GM12878 (cell line): ENCODE data around the gene PTEN. TPM values are rescaled to one million over a fixed set of nuclear protein-coding genes. Genes with fewer than 3 reads are reported as not detected.

Experiments used
- ATAC-seq: fragments of 200-7000 bp; cut with Tn5 transposase; 3 replicates; pipeline ENCODE4 v1.9.1; 2020; ENCODE audit warnings: mild to moderate bottlenecking, moderate library complexity
- BruUV-seq: library from RNA; stranded (reverse); fragments of 400-500 nt; replicated peaks from 2 replicates; lab custom pipeline; 2021; lab: Mats Ljungman, UMichigan
- CTCF ChIA-PET: fragments of 300-600 bp; sonication (Branson Sonifier 250); formaldehyde crosslinking; extraction: SDS; loops from one replicate; lab custom pipeline; 2021; ENCODE audit warnings: inconsistent platforms; lab: Yijun Ruan, JAX
- POLR2A ChIA-PET: fragments of 350-600 bp; formaldehyde crosslinking; extraction: SDS; loops from one replicate; lab custom pipeline; 2021; ENCODE audit warnings: inconsistent platforms; lab: Charles Lee
- RAD21 ChIA-PET: fragments of 300-600 bp; sonication (Branson Sonifier 250); formaldehyde crosslinking; loops from one replicate; lab custom pipeline; 2023; ENCODE audit warnings: antibody characterized with exemption; ENCODE audit not compliant: unreplicated experiment; lab: Charles Lee
- SMC1A ChIA-PET: fragments of 300-600 bp; sonication (Branson Sonifier 250); formaldehyde crosslinking; loops from one replicate; lab custom pipeline; 2023; ENCODE audit not compliant: unreplicated experiment, uncharacterized antibody; lab: Charles Lee
- DNase-seq: peaks from one replicate; pipeline ENCODE4 v3.0.0-alpha.2; 2011; ENCODE audit warnings: low read depth, low spot score
- FAIRE-seq: peaks from 3 replicates; lab custom pipeline; 2011; peaks lifted over from hg19 to GRCh38; lab: Jason Lieb, UNC
- H2AFZ ChIP-seq: 2 replicates; pipeline ENCODE4 v1.6.0; 2011; ENCODE audit warnings: low read depth, low read length, control low read depth; ENCODE audit not compliant: control insufficient read depth
- H3K27ac ChIP-seq: 2 replicates; pipeline ENCODE4 v1.5.1; 2011; ENCODE audit warnings: control low read depth; ENCODE audit not compliant: control insufficient read depth, insufficient read depth
- H3K27me3 ChIP-seq, 2 experiments: replicated peaks in 1 of 2; 2 replicates each; pipeline versions ENCODE4 v1.6.0 to v1.6.1; 2011; ENCODE audit warnings: low read length in 1 of 2; ENCODE audit not compliant: control insufficient read depth in 2 of 2, insufficient read depth in 2 of 2
- H3K36me3 ChIP-seq, 2 experiments: 2 replicates each; pipeline ENCODE4 v1.5.1; 2011; ENCODE audit warnings: low read length in 1 of 2; ENCODE audit not compliant: control insufficient read depth in 2 of 2, insufficient read depth in 2 of 2
- H3K4me1 ChIP-seq: 2 replicates; pipeline ENCODE4 v1.6.1; 2011; ENCODE audit warnings: mild to moderate bottlenecking, low read length, moderate library complexity, mixed read lengths; ENCODE audit not compliant: control insufficient read depth, insufficient read depth
- H3K4me2 ChIP-seq: 2 replicates; pipeline ENCODE4 v1.6.0; 2011; ENCODE audit warnings: control low read depth; ENCODE audit not compliant: control insufficient read depth, insufficient read depth
- H3K4me3 ChIP-seq: fragments of 200-600 bp; sonication (generic); 2 replicates; pipeline ENCODE4 v1.5.1; 2016
- H3K79me2 ChIP-seq: 2 replicates; pipeline ENCODE4 v1.6.0; 2011; ENCODE audit warnings: low read length; ENCODE audit not compliant: control insufficient read depth, insufficient read depth
- H3K9ac ChIP-seq: 2 replicates; pipeline ENCODE4 v1.8.0; 2011; ENCODE audit warnings: low read length, control low read depth, mixed read lengths; ENCODE audit not compliant: control insufficient read depth, insufficient read depth
- H3K9me3 ChIP-seq: replicated peaks from 3 replicates; pipeline ENCODE4 v1.5.1; 2011; ENCODE audit warnings: mild to moderate bottlenecking, low read length; ENCODE audit not compliant: control insufficient read depth, insufficient read depth
- H4K20me1 ChIP-seq: 2 replicates; pipeline ENCODE4 v1.6.0; 2011; ENCODE audit not compliant: control insufficient read depth, insufficient read depth
- FOXK2 ChIP-seq: fragments of 450-650 bp; IDR thresholded peaks from 2 replicates; pipeline ENCODE4 v1.6.1; 2017; ENCODE audit warnings: mild to moderate bottlenecking, moderate library complexity
- MYB ChIP-seq: fragments of 150-350 bp; IDR thresholded peaks from 2 replicates; pipeline ENCODE4 v1.6.1; 2014; ENCODE audit warnings: mild to moderate bottlenecking, low read depth, low read length, borderline replicate concordance
- NR2F1 ChIP-seq: fragments of 450-650 bp; conservative IDR thresholded peaks from 2 replicates; pipeline ENCODE4 v1.6.1; 2017; ENCODE audit warnings: mild to moderate bottlenecking
- SIN3A ChIP-seq: IDR thresholded peaks from 2 replicates; pipeline ENCODE4 v1.6.1; 2012; ENCODE audit warnings: low read depth, low read length, improper control_type of control experiment
- TCF3 ChIP-seq: IDR thresholded peaks from 2 replicates; pipeline ENCODE4 v1.6.1; 2012; ENCODE audit warnings: low read depth, mild to moderate bottlenecking, low read length, borderline replicate concordance; ENCODE audit not compliant: insufficient read depth
- ZNF217 ChIP-seq: fragments of 450-650 bp; IDR thresholded peaks from 2 replicates; pipeline ENCODE4 v1.6.1; 2017; ENCODE audit warnings: antibody characterized with exemption, mild to moderate bottlenecking
- WGBS: methylation state at CpG from one replicate; pipeline ENCODE4 v1.1.6; 2016; ENCODE audit warnings: low lambda C conversion rate; ENCODE audit not compliant: insufficient replicate concordance, insufficient coverage; ENCODE audit errors: missing lambda C conversion rate; 5-methylcytosine and 5-hydroxymethylcytosine counted together
- in situ Hi-C: fragments of 300-500 bp; cut with MboI; formaldehyde crosslinking; loops from 9 replicates; pipeline ENCODE4 v1.14.3; 2018; ENCODE audit warnings: mixed read lengths
- intact Hi-C: fragments of 100-400 bp; cut with micrococcal nuclease; formaldehyde crosslinking; loops from one replicate; pipeline ENCODE4 v1.14.2; 2022; ENCODE audit not compliant: unreplicated experiment
- polyA plus RNA-seq, 11 experiments: library from polyadenylated mRNA; depleted of rRNA in 4 of 11; unstranded in 6 of 11; stranded (reverse) in 5 of 11; fragments of >200 nt; fragmentation: Nextera tagmentation in 4 of 11; fragmentation: Illumina TruSeq in 1 of 11; extraction: Ambion mirVana in 4 of 11; extraction: Trizol in 1 of 11; gene quantifications; 1 replicate in 1 of 11; 2 replicates in 10 of 11; pipeline versions ENCODE4 v1.2.1 to v1.2.3, GENCODE V29; 2011 to 2016; ENCODE audit warnings: inconsistent platforms in 2 of 11, missing spikeins in 2 of 11, low read depth in 1 of 11
- total RNA-seq, 4 experiments: library from RNA; depleted of rRNA in 3 of 4; stranded (reverse); fragments of >200 nt in 3 of 4; fragmentation: Illumina TruSeq in 1 of 4; extraction: Trizol in 1 of 4; gene quantifications; 2 replicates each; pipeline versions ENCODE4 v1.2.1 to v1.2.3, GENCODE V29; 2013 to 2021
- TF ChIP-seq, protein P1 (sequence below): fragments of 450-650 bp; IDR thresholded peaks from 2 replicates; pipeline ENCODE4 v1.6.1; 2017; ENCODE audit warnings: borderline replicate concordance
- TF ChIP-seq, protein P2 (sequence below): fragments of 450-650 bp; formaldehyde crosslinking; IDR thresholded peaks from 2 replicates; pipeline ENCODE4 v1.4.0; 2020; ENCODE audit warnings: mild to moderate bottlenecking, moderate library complexity
- TF ChIP-seq, protein P3 (sequence below): IDR thresholded peaks from 2 replicates; pipeline ENCODE4 v1.6.1; 2012; ENCODE audit warnings: improper control_type of control experiment, low read depth, low read length; ENCODE audit not compliant: insufficient replicate concordance

The PTEN gene
- total and polyA plus RNA-seq, 10 of the 15 experiments (the other 5 are each of a cell fraction or from before 2014, with no cell fraction given) = 26.1 to 175 (median 58.1) TPM

DNA sequence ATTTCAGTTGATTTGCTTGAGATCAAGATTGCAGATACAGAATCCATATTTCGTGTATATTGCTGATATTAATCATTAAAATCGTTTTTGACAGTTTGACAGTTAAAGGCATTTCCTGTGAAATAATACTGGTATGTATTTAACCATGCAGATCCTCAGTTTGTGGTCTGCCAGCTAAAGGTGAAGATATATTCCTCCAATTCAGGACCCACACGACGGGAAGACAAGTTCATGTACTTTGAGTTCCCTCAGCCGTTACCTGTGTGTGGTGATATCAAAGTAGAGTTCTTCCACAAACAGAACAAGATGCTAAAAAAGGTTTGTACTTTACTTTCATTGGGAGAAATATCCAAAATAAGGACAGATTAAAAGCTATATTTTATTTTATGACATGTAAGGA is 94.3 kb downstream of the PTEN start (continued):
- TF ChIP-seq, protein P1, sequence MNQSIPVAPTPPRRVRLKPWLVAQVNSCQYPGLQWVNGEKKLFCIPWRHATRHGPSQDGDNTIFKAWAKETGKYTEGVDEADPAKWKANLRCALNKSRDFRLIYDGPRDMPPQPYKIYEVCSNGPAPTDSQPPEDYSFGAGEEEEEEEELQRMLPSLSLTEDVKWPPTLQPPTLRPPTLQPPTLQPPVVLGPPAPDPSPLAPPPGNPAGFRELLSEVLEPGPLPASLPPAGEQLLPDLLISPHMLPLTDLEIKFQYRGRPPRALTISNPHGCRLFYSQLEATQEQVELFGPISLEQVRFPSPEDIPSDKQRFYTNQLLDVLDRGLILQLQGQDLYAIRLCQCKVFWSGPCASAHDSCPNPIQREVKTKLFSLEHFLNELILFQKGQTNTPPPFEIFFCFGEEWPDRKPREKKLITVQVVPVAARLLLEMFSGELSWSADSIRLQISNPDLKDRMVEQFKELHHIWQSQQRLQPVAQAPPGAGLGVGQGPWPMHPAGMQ = no peak

DNA sequence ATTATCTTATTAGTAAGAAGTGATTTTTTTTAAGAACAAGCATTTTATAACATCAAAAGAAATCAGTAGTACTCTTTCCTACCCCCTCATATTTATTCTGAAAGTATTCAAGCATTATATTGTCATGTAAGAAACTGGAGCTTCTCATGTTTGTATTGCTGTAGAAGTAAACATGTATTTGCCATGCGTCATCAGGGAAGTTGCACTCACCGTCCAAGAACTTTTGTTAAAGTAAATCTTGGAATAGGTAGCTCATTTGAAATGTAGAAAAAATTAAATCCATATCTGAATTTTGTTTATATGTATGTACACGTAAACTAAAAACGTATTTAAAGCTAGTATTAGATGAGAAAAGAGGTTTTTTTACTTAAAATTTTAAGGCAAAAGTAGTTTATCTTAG is 96.8 kb downstream of the PTEN start:
- ChIA-PET CTCF (interaction anchor here (0.7 kb wide), 1 partner anchor 15 kb away, joined by 3 read pairs; no protein-coding TSS in a partner anchor), POLR2A (no interaction called here), SMC1A (no interaction called here), RAD21 (no interaction called here)
- Histone ChIP-seq H3K27ac (no peak overlapping the region), H3K27me3 (no peaks in the 10 kb centered on the region), H3K79me2 (no peaks in the 10 kb centered on the region; the same call in 1 of the 2 replicates), H3K4me3 (no peak overlapping the region), H3K4me2 (no peak overlapping the region), H3K9me3 (no peaks in the 10 kb centered on the region), H3K4me1 (no peaks in the 10 kb centered on the region), H3K36me3 (peaks cover 6 to 38% of the 10 kb centered on the region in 2 experiments), H2AFZ (no peak overlapping the region), H4K20me1 (no peaks in the 10 kb centered on the region), H3K9ac (no peak overlapping the region)
- in situ Hi-C loops = no loop called here
- intact Hi-C loops = loop anchor here (10.0 kb wide), 1 partner anchor 595 kb away; no protein-coding TSS in a partner anchor
- TF ChIP-seq MYB (no peak), TCF3 (no peak), SIN3A (no peak), ZNF217 (no peak), FOXK2 (no peak), NR2F1 (no peak)
- TF ChIP-seq, protein P2, sequence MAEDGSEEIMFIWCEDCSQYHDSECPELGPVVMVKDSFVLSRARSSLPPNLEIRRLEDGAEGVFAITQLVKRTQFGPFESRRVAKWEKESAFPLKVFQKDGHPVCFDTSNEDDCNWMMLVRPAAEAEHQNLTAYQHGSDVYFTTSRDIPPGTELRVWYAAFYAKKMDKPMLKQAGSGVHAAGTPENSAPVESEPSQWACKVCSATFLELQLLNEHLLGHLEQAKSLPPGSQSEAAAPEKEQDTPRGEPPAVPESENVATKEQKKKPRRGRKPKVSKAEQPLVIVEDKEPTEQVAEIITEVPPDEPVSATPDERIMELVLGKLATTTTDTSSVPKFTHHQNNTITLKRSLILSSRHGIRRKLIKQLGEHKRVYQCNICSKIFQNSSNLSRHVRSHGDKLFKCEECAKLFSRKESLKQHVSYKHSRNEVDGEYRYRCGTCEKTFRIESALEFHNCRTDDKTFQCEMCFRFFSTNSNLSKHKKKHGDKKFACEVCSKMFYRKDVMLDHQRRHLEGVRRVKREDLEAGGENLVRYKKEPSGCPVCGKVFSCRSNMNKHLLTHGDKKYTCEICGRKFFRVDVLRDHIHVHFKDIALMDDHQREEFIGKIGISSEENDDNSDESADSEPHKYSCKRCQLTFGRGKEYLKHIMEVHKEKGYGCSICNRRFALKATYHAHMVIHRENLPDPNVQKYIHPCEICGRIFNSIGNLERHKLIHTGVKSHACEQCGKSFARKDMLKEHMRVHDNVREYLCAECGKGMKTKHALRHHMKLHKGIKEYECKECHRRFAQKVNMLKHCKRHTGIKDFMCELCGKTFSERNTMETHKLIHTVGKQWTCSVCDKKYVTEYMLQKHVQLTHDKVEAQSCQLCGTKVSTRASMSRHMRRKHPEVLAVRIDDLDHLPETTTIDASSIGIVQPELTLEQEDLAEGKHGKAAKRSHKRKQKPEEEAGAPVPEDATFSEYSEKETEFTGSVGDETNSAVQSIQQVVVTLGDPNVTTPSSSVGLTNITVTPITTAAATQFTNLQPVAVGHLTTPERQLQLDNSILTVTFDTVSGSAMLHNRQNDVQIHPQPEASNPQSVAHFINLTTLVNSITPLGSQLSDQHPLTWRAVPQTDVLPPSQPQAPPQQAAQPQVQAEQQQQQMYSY = no peak
- TF ChIP-seq, protein P3, sequence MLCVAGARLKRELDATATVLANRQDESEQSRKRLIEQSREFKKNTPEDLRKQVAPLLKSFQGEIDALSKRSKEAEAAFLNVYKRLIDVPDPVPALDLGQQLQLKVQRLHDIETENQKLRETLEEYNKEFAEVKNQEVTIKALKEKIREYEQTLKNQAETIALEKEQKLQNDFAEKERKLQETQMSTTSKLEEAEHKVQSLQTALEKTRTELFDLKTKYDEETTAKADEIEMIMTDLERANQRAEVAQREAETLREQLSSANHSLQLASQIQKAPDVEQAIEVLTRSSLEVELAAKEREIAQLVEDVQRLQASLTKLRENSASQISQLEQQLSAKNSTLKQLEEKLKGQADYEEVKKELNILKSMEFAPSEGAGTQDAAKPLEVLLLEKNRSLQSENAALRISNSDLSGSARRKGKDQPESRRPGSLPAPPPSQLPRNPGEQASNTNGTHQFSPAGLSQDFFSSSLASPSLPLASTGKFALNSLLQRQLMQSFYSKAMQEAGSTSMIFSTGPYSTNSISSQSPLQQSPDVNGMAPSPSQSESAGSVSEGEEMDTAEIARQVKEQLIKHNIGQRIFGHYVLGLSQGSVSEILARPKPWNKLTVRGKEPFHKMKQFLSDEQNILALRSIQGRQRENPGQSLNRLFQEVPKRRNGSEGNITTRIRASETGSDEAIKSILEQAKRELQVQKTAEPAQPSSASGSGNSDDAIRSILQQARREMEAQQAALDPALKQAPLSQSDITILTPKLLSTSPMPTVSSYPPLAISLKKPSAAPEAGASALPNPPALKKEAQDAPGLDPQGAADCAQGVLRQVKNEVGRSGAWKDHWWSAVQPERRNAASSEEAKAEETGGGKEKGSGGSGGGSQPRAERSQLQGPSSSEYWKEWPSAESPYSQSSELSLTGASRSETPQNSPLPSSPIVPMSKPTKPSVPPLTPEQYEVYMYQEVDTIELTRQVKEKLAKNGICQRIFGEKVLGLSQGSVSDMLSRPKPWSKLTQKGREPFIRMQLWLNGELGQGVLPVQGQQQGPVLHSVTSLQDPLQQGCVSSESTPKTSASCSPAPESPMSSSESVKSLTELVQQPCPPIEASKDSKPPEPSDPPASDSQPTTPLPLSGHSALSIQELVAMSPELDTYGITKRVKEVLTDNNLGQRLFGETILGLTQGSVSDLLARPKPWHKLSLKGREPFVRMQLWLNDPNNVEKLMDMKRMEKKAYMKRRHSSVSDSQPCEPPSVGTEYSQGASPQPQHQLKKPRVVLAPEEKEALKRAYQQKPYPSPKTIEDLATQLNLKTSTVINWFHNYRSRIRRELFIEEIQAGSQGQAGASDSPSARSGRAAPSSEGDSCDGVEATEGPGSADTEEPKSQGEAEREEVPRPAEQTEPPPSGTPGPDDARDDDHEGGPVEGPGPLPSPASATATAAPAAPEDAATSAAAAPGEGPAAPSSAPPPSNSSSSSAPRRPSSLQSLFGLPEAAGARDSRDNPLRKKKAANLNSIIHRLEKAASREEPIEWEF = no peak
- ATAC-seq = no peak
- no peak for DNase-seq
- no peak for FAIRE-seq
- BruUV-seq = no TSS peak
- WGBS = 100% methylated on average over 4 of the region's 4 CpGs
